ENCODE results near the gene SLC23A1. TPM values are rescaled to one million over a fixed set of nuclear protein-coding genes. Genes with fewer than 3 reads are reported as not detected.

Gene SLC23A1
- total and polyA plus RNA-seq, 11 donors: not detected

GRCh38 chr5:139403787-139404483 lies 20.8 kb upstream of the SLC23A1 start, which contains the start of gene SPATA24:
SPATA24 (minus strand) TSS chr5:139404089; CDS start chr5:139404060, 29 bp downstream.
- peak; percentile 98 to 99 (median 98) for DNase-seq
- 0 to 1% (median 0%) methylated on average over 28 to 41 of the region's 41 CpGs for whole genome bisulfite sequencing, 4 donors
- Histone ChIP-seq H3K4me3 (peak within 1 kb of the TSS; percentile 6 to 66 (median 57)), H3K4me1 (peaks cover 0 to 28% (median 15%) of the 10 kb centered on the region in 12 donors), H3K9me3 (no peaks in the 10 kb centered on the region), H3K27ac (peak within 1 kb of the TSS; percentile 81 to 96 (median 89)), H3K36me3 (peaks cover 0 to 12% (median 0%) of the 10 kb centered on the region in 9 donors), H3K27me3 (no peaks in the 10 kb centered on the region)
- intact Hi-C loops (cut with DNase I): loop anchor here in 1 of 10 donors (5.0 kb wide), 1 partner anchor 62 kb away; the partner anchor contains the start of gene PAIP2
- TF ChIP-seq POLR2A (IDR thresholded peaks at IDR 0.05) (peak in 1 of 2 donors; percentile 33), CTCF (IDR thresholded peaks at IDR 0.05) (no peak)
- ATAC-seq: peak; percentile 96 to 98 (median 97)

- DNase-seq: no peak
- peaks cover 0 to 28% (median 15%) of the 10 kb centered on the region in 12 donors for H3K4me1 ChIP-seq
- peak in 2 of 4 donors; percentile 4 to 13 for ATAC-seq
- WGBS, 4 donors: 14 to 18% (median 16%) methylated on average over 7 of the region's 7 CpGs
- TF ChIP-seq CTCF (IDR thresholded peaks at IDR 0.05) (no peak), POLR2A (IDR thresholded peaks at IDR 0.05) (no peak)
- H3K27me3 ChIP-seq: no peaks in the 10 kb centered on the region
- peaks cover 0 to 12% (median 0%) of the 10 kb centered on the region in 9 donors for H3K36me3 ChIP-seq
- peak overlapping the region; percentile 6 to 66 (median 57) for H3K4me3 ChIP-seq
- peak overlapping the region; percentile 81 to 96 (median 89) for H3K27ac ChIP-seq
- no peaks in the 10 kb centered on the region for H3K9me3 ChIP-seq
- intact Hi-C loops (cut with DNase I): loop anchor here in 1 of 10 donors (5.0 kb wide), 1 partner anchor 61 kb away; the partner anchor contains the start of gene PAIP2
These were observed 20.3 kb upstream of the SLC23A1 start for GRCh38 chr5:139403418-139403786.

GRCh38 chr5:139402561-139403158 lies 19.6 kb upstream of the SLC23A1 start:
- Histone ChIP-seq H3K9me3 (no peaks in the 10 kb centered on the region), H3K36me3 (peaks cover 0 to 12% (median 0%) of the 10 kb centered on the region in 9 donors), H3K27ac (peak overlapping the region in 7 of 12 donors; percentile 87 to 96 (median 92)), H3K4me3 (no peak overlapping the region), H3K4me1 (peaks cover 0 to 28% (median 15%) of the 10 kb centered on the region in 12 donors), H3K27me3 (no peaks in the 10 kb centered on the region)
- 57 to 74% (median 69%) methylated on average over 7 of the region's 7 CpGs for WGBS, 4 donors
- intact Hi-C loops (cut with DNase I): loop anchor here in 1 of 10 donors (5.0 kb wide), 1 partner anchor 60 kb away; the partner anchor contains the start of gene PAIP2
- TF ChIP-seq POLR2A (IDR thresholded peaks at IDR 0.05) (no peak), CTCF (IDR thresholded peaks at IDR 0.05) (peak in 10 of 12 donors; percentile 13 to 44 (median 28))
- ATAC-seq: no peak
- DNase-seq: no peak

- H3K36me3 ChIP-seq: peaks cover 0 to 12% (median 0%) of the 10 kb centered on the region in 9 donors
- no peaks in the 10 kb centered on the region for H3K9me3 ChIP-seq
- intact Hi-C loops (cut with DNase I): loop anchor here in 1 of 10 donors (5.0 kb wide), 1 partner anchor 59 kb away; the partner anchor contains the start of gene PAIP2
- H3K4me3 ChIP-seq: no peak overlapping the region
- ATAC-seq: no peak
- DNase-seq: no peak
- H3K4me1 ChIP-seq: peaks cover 0 to 31% (median 20%) of the 10 kb centered on the region in 12 donors
- TF ChIP-seq CTCF (IDR thresholded peaks at IDR 0.05) (no peak), POLR2A (IDR thresholded peaks at IDR 0.05) (no peak)
- no peaks in the 10 kb centered on the region for H3K27me3 ChIP-seq
- WGBS, 4 donors: 89 to 94% (median 93%) methylated on average over 10 of the region's 10 CpGs
- H3K27ac ChIP-seq: no peak overlapping the region
These were observed 18.4 kb upstream of the SLC23A1 start for GRCh38 chr5:139401546-139401945.
